GM12891 (cell line): Measurements from ENCODE around the gene ZFP36L2.

Source experiments
- POLR2A ChIP-seq: IDR thresholded peaks from 2 replicates; pipeline ENCODE4 v1.6.1; 2011; ENCODE audit warnings: low read depth, low read length, control low read depth
- POLR2AphosphoS5 ChIP-seq: IDR thresholded peaks from 2 replicates; pipeline ENCODE4 v1.6.1; 2011; ENCODE audit warnings: low read depth, low read length, control low read depth
- SPI1 ChIP-seq: IDR thresholded peaks from 2 replicates; pipeline ENCODE4 v1.6.1; 2011; ENCODE audit warnings: low read depth, low read length, control low read depth
- TAF1 ChIP-seq: IDR thresholded peaks from 2 replicates; pipeline ENCODE4 v1.6.1; 2011; ENCODE audit warnings: low read depth, low read length, control low read depth

DNA sequence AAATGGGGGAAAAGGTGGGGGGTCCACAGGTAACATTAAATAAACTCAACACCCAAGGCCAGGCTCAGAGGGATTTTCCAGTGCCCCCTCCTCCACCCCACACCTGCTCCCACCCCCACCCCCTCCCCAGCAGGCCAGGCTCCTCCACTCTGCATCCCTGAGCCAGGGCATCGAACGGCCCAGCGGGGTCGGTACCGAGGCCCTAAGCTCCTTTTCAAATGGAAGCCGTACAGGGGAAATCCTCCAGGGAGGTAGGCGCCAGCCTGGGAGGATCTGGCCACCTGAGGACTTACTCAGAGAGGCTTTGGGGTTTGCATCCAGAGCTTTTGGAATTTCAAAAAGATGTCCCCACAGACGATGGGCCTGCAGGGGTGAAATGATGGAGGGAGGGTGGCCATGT is 46.5 kb downstream of the ZFP36L2 start:
- TF ChIP-seq POLR2A (no peak), POLR2AphosphoS5 (no peak), SPI1 (no peak), TAF1 (no peak)
